ENCODE results near the gene ALDH9A1.

GRCh38 chr1:165624441-165624840, 73.9 kb downstream of the ALDH9A1 start:
- TF ChIP-seq EZH2 (IDR thresholded peaks at IDR 0.05; ENCODE audit: borderline replicate concordance, low read length) = no peak
- TF ChIP-seq, protein P1, sequence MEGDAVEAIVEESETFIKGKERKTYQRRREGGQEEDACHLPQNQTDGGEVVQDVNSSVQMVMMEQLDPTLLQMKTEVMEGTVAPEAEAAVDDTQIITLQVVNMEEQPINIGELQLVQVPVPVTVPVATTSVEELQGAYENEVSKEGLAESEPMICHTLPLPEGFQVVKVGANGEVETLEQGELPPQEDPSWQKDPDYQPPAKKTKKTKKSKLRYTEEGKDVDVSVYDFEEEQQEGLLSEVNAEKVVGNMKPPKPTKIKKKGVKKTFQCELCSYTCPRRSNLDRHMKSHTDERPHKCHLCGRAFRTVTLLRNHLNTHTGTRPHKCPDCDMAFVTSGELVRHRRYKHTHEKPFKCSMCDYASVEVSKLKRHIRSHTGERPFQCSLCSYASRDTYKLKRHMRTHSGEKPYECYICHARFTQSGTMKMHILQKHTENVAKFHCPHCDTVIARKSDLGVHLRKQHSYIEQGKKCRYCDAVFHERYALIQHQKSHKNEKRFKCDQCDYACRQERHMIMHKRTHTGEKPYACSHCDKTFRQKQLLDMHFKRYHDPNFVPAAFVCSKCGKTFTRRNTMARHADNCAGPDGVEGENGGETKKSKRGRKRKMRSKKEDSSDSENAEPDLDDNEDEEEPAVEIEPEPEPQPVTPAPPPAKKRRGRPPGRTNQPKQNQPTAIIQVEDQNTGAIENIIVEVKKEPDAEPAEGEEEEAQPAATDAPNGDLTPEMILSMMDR (conservative IDR thresholded peaks at IDR 0.05 in 1 of 2, IDR thresholded peaks at IDR 0.05 in 1 of 2; ENCODE audit: extremely low read depth in 1 of 2, insufficient read depth in 1 of 2, low read depth in 1 of 2, low read length in 2 of 2) = no peak
